Measurements from ENCODE around the gene ZNF649. TPM values are rescaled to one million over a fixed set of nuclear protein-coding genes. Genes with fewer than 3 reads are reported as not detected.
A peak's percentile ranks its signal among the peaks of the same experiment; 100 is the strongest.

ZNF649 gene
- total RNA-seq, 1 experiment from 2014 or later: 7.3 TPM

- DNase-seq (ENCODE audit: low read depth, low spot score): peak; percentile 94
- ChIA-PET CTCF (no interaction called here), POLR2A (interaction anchor here (0.5 kb wide), 1 partner anchor 356 kb away, joined by 4 read pairs; the partner anchor contains the start of gene ZNF175), RAD21 (ENCODE audit: low non-redundant PET in 1 of 2, low total read pairs in 2 of 2, uncharacterized antibody in 2 of 2, unreplicated experiment in 2 of 2) (no interaction called here)
- BruUV-seq (replicated peaks): no TSS peak
- no peaks in the 10 kb centered on the region for H3K79me2 ChIP-seq (ENCODE audit: insufficient read depth, low read length)
- peak within 1 kb of the TSS; percentile 86 for H3K4me2 ChIP-seq (ENCODE audit: low read length)
- H3K27me3 ChIP-seq (ENCODE audit: insufficient read depth, low read length): no peaks in the 10 kb centered on the region
- peak; percentile 89 for ATAC-seq
- H4K20me1 ChIP-seq (ENCODE audit: insufficient read depth): no peaks in the 10 kb centered on the region
- peaks cover 0 to 7% of the 10 kb centered on the region in 2 experiments; a peak in 1 of 4 replicates for H3K4me1 ChIP-seq (ENCODE audit: control insufficient read depth in 1 of 2, insufficient read depth in 2 of 2, low read length in 2 of 2)
- peak within 1 kb of the TSS; percentile 71 for H3K9ac ChIP-seq (ENCODE audit: low read length)
- no peaks in the 10 kb centered on the region for H3K36me3 ChIP-seq (ENCODE audit: control insufficient read depth in 1 of 2, insufficient read depth in 2 of 2, low read length in 2 of 2)
- H3K9me2 ChIP-seq (ENCODE audit: insufficient read depth): no peaks in the 10 kb centered on the region
- H2AFZ ChIP-seq (ENCODE audit: low read depth, low read length, poor library complexity, severe bottlenecking): peak within 1 kb of the TSS; percentile 98
- H3K9me3 ChIP-seq (ENCODE audit: control insufficient read depth in 1 of 2, insufficient read depth in 1 of 2, low read depth in 1 of 2, low read length in 2 of 2): peaks cover 10 to 24% of the 10 kb centered on the region in 2 experiments; a peak in 2 of 4 replicates
- peak within 1 kb of the TSS; percentile 75 to 89 for H3K4me3 ChIP-seq (replicated peaks in 1 of 2; ENCODE audit: low read depth in 1 of 2, low read length in 2 of 2)
- peak within 1 kb of the TSS; percentile 65 for H3K27ac ChIP-seq (ENCODE audit: low read depth, low read length)
- intact Hi-C loops (cut with micrococcal nuclease): loop anchor here (1.0 kb wide), 2 partner anchors 22 to 59 kb away; partner anchors contain the start of genes ZNF350 and ZNF649
- TF ChIP-seq POLR2A (IDR thresholded peaks at IDR 0.05; ENCODE audit: borderline replicate concordance, extremely low read depth, insufficient read depth, insufficient read length) (no peak), CBX3 (IDR thresholded peaks at IDR 0.05; ENCODE audit: low read depth) (peak; percentile 56), FOSL1 (IDR thresholded peaks at IDR 0.05; ENCODE audit: low read depth) (peak; percentile 35; the same call in 1 of the 2 replicates), SRF (IDR thresholded peaks at IDR 0.05; ENCODE audit: low read depth) (no peak), ZFX (IDR thresholded peaks at IDR 0.05) (no peak), ATF3 (IDR thresholded peaks at IDR 0.05) (no peak), YY1 (IDR thresholded peaks at IDR 0.05; ENCODE audit: extremely low read depth, insufficient replicate concordance, low read depth, low read length) (peak; percentile 94), RAD21 (IDR thresholded peaks at IDR 0.05; ENCODE audit: low read depth) (no peak), REST (IDR thresholded peaks at IDR 0.05; ENCODE audit: low read depth) (no peak), TCF7L2 (IDR thresholded peaks at IDR 0.05; ENCODE audit: borderline replicate concordance, extremely low read depth, insufficient read depth, insufficient read length) (no peak), JUND (IDR thresholded peaks at IDR 0.05) (no peak), CTCF (IDR thresholded peaks at IDR 0.05 in 2 of 3, conservative IDR thresholded peaks at IDR 0.05 in 1 of 3; ENCODE audit: borderline replicate concordance in 1 of 3, insufficient read depth in 1 of 3, low read depth in 2 of 3, low read length in 2 of 3) (peak in 2 of 3 experiments; percentile 17 to 34; a peak in 2 of 6 replicates), ELF1 (IDR thresholded peaks at IDR 0.05; ENCODE audit: borderline replicate concordance, low read depth) (peak; percentile 63), CEBPB (IDR thresholded peaks at IDR 0.05; ENCODE audit: low read depth) (no peak), EZH2 (IDR thresholded peaks at IDR 0.05) (no peak), MAX (IDR thresholded peaks at IDR 0.05) (peak; percentile 85), EGR1 (IDR thresholded peaks at IDR 0.05; ENCODE audit: low read depth) (peak; percentile 76; the same call in 1 of the 2 replicates), ZNF274 (IDR thresholded peaks at IDR 0.05; ENCODE audit: low read depth, low read length) (no peak), SIN3A (IDR thresholded peaks at IDR 0.05; ENCODE audit: low read depth) (no peak), EZH2phosphoT487 (IDR thresholded peaks at IDR 0.05; ENCODE audit: borderline replicate concordance) (no peak), SP1 (IDR thresholded peaks at IDR 0.05; ENCODE audit: low read depth) (peak; percentile 56)
Observed at GRCh38 chr19:51926784-51927741, 22.2 kb upstream of the ZNF649 start, which contains the start of gene ZNF613. TSS of gene ZNF613 (plus strand) at chr19:51927472. CDS start at chr19:51936221, 8,749 bp downstream.

Measured in HCT116 (cell line).